GM12878 (cell line): ENCODE measurements around the gene ZG16. TPM values are rescaled to one million over a fixed set of nuclear protein-coding genes. Genes with fewer than 3 reads are reported as not detected.
A peak's percentile ranks its signal among the peaks of the same experiment; 100 is the strongest.

Experiments used
- BCL11A ChIP-seq: IDR thresholded peaks from 2 replicates; pipeline ENCODE4 v1.6.1; 2011; ENCODE audit warnings: low read depth, low read length
- BRCA1 ChIP-seq: IDR thresholded peaks from 2 replicates; pipeline ENCODE4 v1.6.1; 2011; ENCODE audit warnings: low read depth, low read length, improper control_type of control experiment
- DPF2 ChIP-seq: fragments of 450-650 bp; IDR thresholded peaks from 2 replicates; pipeline ENCODE4 v1.6.1; 2017; ENCODE audit warnings: mild to moderate bottlenecking
- ETV6 ChIP-seq, 2 experiments: fragments of 450-650 bp in 1 of 2; IDR thresholded peaks in 1 of 2; conservative IDR thresholded peaks in 1 of 2; 2 replicates each; pipeline ENCODE4 v1.6.1; 2014; ENCODE audit warnings: antibody characterized with exemption in 1 of 2, borderline replicate concordance in 1 of 2, low read depth in 1 of 2, mild to moderate bottlenecking in 1 of 2, moderate library complexity in 1 of 2
- HDAC6 ChIP-seq: fragments of 200-600 bp; sonication (generic); IDR thresholded peaks from one replicate; pipeline ENCODE4 v1.8.0; 2017; ENCODE audit warnings: antibody characterized with exemption; ENCODE audit not compliant: unreplicated experiment
- KDM1A ChIP-seq: fragments of 200-600 bp; sonication (generic); IDR thresholded peaks from 2 replicates; pipeline ENCODE4 v1.6.1; 2016; ENCODE audit warnings: borderline replicate concordance
- NR2C2 ChIP-seq: IDR thresholded peaks from 2 replicates; pipeline ENCODE4 v1.6.1; 2011; ENCODE audit warnings: borderline replicate concordance, low read depth; ENCODE audit not compliant: control insufficient read depth, insufficient read length
- NR2F1 ChIP-seq: fragments of 450-650 bp; conservative IDR thresholded peaks from 2 replicates; pipeline ENCODE4 v1.6.1; 2017; ENCODE audit warnings: mild to moderate bottlenecking
- POLR2AphosphoS5 ChIP-seq: IDR thresholded peaks from 2 replicates; pipeline ENCODE4 v1.6.1; 2011; ENCODE audit warnings: mild to moderate bottlenecking, low read length, inconsistent platforms
- POU2F2 ChIP-seq: IDR thresholded peaks from 3 replicates; pipeline ENCODE4 v1.6.1; 2011; ENCODE audit warnings: low read depth, mild to moderate bottlenecking, low read length, borderline replicate concordance
- RAD21 ChIP-seq: IDR thresholded peaks from 2 replicates; pipeline ENCODE4 v1.6.1; 2011; ENCODE audit warnings: mild to moderate bottlenecking, low read depth, low read length, moderate library complexity; ENCODE audit not compliant: insufficient read depth
- SMAD1 ChIP-seq: fragments of 450-650 bp; IDR thresholded peaks from 2 replicates; pipeline ENCODE4 v1.6.1; 2018; ENCODE audit warnings: mild to moderate bottlenecking, low read depth; ENCODE audit not compliant: partially characterized antibody
- SMC3 ChIP-seq: IDR thresholded peaks from 2 replicates; pipeline ENCODE4 v1.6.1; 2011; ENCODE audit warnings: low read length, improper control_type of control experiment, borderline replicate concordance
- TAF1 ChIP-seq: IDR thresholded peaks from 2 replicates; pipeline ENCODE4 v1.6.1; 2011; ENCODE audit warnings: mild to moderate bottlenecking, low read depth, low read length, borderline replicate concordance
- ZNF217 ChIP-seq: fragments of 450-650 bp; IDR thresholded peaks from 2 replicates; pipeline ENCODE4 v1.6.1; 2017; ENCODE audit warnings: antibody characterized with exemption, mild to moderate bottlenecking
- polyA plus RNA-seq, 11 experiments: library from polyadenylated mRNA; depleted of rRNA in 4 of 11; unstranded in 6 of 11; stranded (reverse) in 5 of 11; fragments of >200 nt; fragmentation: Nextera tagmentation in 4 of 11; fragmentation: Illumina TruSeq in 1 of 11; extraction: Ambion mirVana in 4 of 11; extraction: Trizol in 1 of 11; gene quantifications; 1 replicate in 1 of 11; 2 replicates in 10 of 11; pipeline versions ENCODE4 v1.2.1 to v1.2.3, GENCODE V29; 2011 to 2016; ENCODE audit warnings: inconsistent platforms in 2 of 11, missing spikeins in 2 of 11, low read depth in 1 of 11
- total RNA-seq, 4 experiments: library from RNA; depleted of rRNA in 3 of 4; stranded (reverse); fragments of >200 nt in 3 of 4; fragmentation: Illumina TruSeq in 1 of 4; extraction: Trizol in 1 of 4; gene quantifications; 2 replicates each; pipeline versions ENCODE4 v1.2.1 to v1.2.3, GENCODE V29; 2013 to 2021
- TF ChIP-seq, protein P1 (sequence below): fragments of 450-650 bp; IDR thresholded peaks from 2 replicates; pipeline ENCODE4 v1.6.1; 2017; ENCODE audit warnings: mild to moderate bottlenecking, moderate library complexity

Gene ZG16
- total and polyA plus RNA-seq, 10 of the 15 experiments (the other 5 are each of a cell fraction or from before 2014, with no cell fraction given): not detected

DNA sequence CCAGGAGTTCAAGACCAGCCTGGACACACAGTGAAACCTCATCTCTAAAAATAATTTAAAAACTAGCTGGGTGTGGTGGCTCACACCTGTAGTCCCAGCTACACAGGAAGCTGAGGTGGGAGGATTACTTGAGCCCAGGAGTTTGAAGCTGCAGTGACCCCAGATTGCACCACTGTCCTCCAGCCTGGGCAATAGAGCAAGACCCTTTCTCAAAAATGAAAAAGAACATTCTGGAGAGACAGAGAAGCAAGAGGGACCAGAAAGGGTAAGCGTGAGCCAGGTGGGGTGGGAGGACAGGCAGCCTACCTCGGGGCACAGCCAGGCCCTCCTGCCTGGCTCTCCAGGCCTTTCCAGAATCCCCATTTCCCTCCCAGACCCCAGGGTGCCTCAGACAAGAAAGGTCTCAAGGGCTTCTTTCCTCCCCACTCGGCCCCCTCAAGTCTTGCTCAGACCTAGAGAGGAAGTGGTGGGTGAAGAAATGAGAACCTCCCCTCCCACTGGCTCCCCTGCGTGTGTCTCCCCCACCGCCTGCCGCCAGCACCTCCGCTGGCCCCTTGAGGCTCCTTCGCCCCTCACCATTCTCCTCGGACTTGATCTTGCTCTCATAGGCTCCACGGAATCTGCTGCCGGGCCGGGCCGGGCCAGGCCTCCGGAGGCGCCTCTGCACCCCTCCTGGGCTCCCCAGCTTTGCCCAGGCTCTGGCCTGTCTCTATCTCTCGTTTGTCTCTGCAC is 32.8 kb upstream of the ZG16 start (continued):
- TF ChIP-seq, protein P1, sequence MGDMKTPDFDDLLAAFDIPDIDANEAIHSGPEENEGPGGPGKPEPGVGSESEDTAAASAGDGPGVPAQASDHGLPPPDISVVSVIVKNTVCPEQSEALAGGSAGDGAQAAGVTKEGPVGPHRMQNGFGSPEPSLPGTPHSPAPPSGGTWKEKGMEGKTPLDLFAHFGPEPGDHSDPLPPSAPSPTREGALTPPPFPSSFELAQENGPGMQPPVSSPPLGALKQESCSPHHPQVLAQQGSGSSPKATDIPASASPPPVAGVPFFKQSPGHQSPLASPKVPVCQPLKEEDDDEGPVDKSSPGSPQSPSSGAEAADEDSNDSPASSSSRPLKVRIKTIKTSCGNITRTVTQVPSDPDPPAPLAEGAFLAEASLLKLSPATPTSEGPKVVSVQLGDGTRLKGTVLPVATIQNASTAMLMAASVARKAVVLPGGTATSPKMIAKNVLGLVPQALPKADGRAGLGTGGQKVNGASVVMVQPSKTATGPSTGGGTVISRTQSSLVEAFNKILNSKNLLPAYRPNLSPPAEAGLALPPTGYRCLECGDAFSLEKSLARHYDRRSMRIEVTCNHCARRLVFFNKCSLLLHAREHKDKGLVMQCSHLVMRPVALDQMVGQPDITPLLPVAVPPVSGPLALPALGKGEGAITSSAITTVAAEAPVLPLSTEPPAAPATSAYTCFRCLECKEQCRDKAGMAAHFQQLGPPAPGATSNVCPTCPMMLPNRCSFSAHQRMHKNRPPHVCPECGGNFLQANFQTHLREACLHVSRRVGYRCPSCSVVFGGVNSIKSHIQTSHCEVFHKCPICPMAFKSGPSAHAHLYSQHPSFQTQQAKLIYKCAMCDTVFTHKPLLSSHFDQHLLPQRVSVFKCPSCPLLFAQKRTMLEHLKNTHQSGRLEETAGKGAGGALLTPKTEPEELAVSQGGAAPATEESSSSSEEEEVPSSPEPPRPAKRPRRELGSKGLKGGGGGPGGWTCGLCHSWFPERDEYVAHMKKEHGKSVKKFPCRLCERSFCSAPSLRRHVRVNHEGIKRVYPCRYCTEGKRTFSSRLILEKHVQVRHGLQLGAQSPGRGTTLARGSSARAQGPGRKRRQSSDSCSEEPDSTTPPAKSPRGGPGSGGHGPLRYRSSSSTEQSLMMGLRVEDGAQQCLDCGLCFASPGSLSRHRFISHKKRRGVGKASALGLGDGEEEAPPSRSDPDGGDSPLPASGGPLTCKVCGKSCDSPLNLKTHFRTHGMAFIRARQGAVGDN: peak; percentile 51
- 0 out of 3 replicates have a peak, but pooled peaks have one; percentile 45 for TF ChIP-seq POU2F2
- TF ChIP-seq BCL11A: peak; percentile 38; the same call in 1 of the 2 replicates
- no peak for TF ChIP-seq ZNF217
- no peak for TF ChIP-seq RAD21
- no peak for TF ChIP-seq HDAC6
- TF ChIP-seq SMAD1: no peak
- no peak; the same call in 1 of the 2 replicates for TF ChIP-seq POLR2AphosphoS5
- peak in 1 of 2 experiments; percentile 45; a peak in 1 of 4 replicates for TF ChIP-seq ETV6 (conservative IDR thresholded peaks at IDR 0.05 in 1 of 2, IDR thresholded peaks at IDR 0.05 in 1 of 2; ENCODE audit: borderline replicate concordance in 1 of 2, low read depth in 1 of 2)
- no peak for TF ChIP-seq NR2F1
- TF ChIP-seq DPF2: peak; percentile 59; the same call in 1 of the 2 replicates
- no peak for TF ChIP-seq TAF1
- peak; percentile 4; the same call in 1 of the 2 replicates for TF ChIP-seq SMC3
- TF ChIP-seq BRCA1: no peak
- no peak for TF ChIP-seq KDM1A
- no peak for TF ChIP-seq NR2C2
- TF ChIP-seq, all 136 proteins: peak for 16
